ENCODE results near the gene ARID4B.

Gene ARID4B

GRCh38 chr1:235128456-235129328, 199.3 kb downstream of the ARID4B start, which contains the start of gene TOMM20:
Gene TOMM20 (minus strand): TSS chr1:235128837. CDS start chr1:235128715, 122 bp downstream.
- Mint-ChIP-seq H3K9me3 (no peaks in the 10 kb centered on the region), H3K27ac (peak within 1 kb of the TSS; percentile 99), H3K36me3 (peaks cover 27 to 40% of the 10 kb centered on the region in 2 donors), H3K4me3 (peak within 1 kb of the TSS; percentile 96), H3K4me1 (peaks cover 14 to 36% of the 10 kb centered on the region in 2 donors), H3K27me3 (no peaks in the 10 kb centered on the region)
- DNase-seq (peak; percentile 96), ATAC-seq (replicated peaks) (peak; percentile 94 to 97)

- Mint-ChIP-seq H3K36me3 (peaks cover 29 to 37% of the 10 kb centered on the region in 2 donors), H3K4me1 (peaks cover 17 to 43% of the 10 kb centered on the region in 2 donors), H3K27ac (peak overlapping the region; percentile 99), H3K4me3 (peak overlapping the region; percentile 96), H3K9me3 (no peaks in the 10 kb centered on the region), H3K27me3 (no peaks in the 10 kb centered on the region)
- peak; percentile 8 to 17 for ATAC-seq (replicated peaks)
- DNase-seq, result no peak
These were observed 200.1 kb downstream of the ARID4B start for GRCh38 chr1:235127732-235128455.

GRCh38 chr1:235127203-235127602, 200.8 kb downstream of the ARID4B start:
- DNase-seq (no peak), ATAC-seq (replicated peaks) (no peak)
- peaks cover 20 to 50% of the 10 kb centered on the region in 2 donors for H3K4me1 Mint-ChIP-seq
- no peaks in the 10 kb centered on the region for H3K27me3 Mint-ChIP-seq
- peaks cover 25 to 36% of the 10 kb centered on the region in 2 donors for H3K36me3 Mint-ChIP-seq
- peak overlapping the region; percentile 96 for H3K4me3 Mint-ChIP-seq
- H3K9me3 Mint-ChIP-seq, result no peaks in the 10 kb centered on the region
- no peak overlapping the region for H3K27ac Mint-ChIP-seq

GRCh38 chr1:235124665-235125064, 203.3 kb downstream of the ARID4B start:
- Mint-ChIP-seq H3K4me3 (no peak overlapping the region), H3K9me3 (no peaks in the 10 kb centered on the region), H3K27ac (no peak overlapping the region), H3K27me3 (no peaks in the 10 kb centered on the region), H3K36me3 (peaks cover 35 to 37% of the 10 kb centered on the region in 2 donors), H3K4me1 (peaks cover 20 to 50% of the 10 kb centered on the region in 2 donors)
- DNase-seq (no peak), ATAC-seq (replicated peaks) (no peak)

- no peaks in the 10 kb centered on the region for H3K9me3 Mint-ChIP-seq
- no peaks in the 10 kb centered on the region for H3K27me3 Mint-ChIP-seq
- ATAC-seq (replicated peaks), result no peak
- peaks cover 20 to 50% of the 10 kb centered on the region in 2 donors for H3K4me1 Mint-ChIP-seq
- peaks cover 35 to 38% of the 10 kb centered on the region in 2 donors for H3K36me3 Mint-ChIP-seq
- no peak overlapping the region for H3K27ac Mint-ChIP-seq
- H3K4me3 Mint-ChIP-seq, result no peak overlapping the region
- no peak for DNase-seq
These were observed 203.9 kb downstream of the ARID4B start for GRCh38 chr1:235124111-235124510.

- no peak for DNase-seq
- no peak overlapping the region for H3K4me3 Mint-ChIP-seq
- no peak overlapping the region for H3K27ac Mint-ChIP-seq
- H3K4me1 Mint-ChIP-seq, result peaks cover 15 to 43% of the 10 kb centered on the region in 2 donors
- H3K36me3 Mint-ChIP-seq, result peaks cover 29 to 35% of the 10 kb centered on the region in 2 donors
- H3K27me3 Mint-ChIP-seq, result no peaks in the 10 kb centered on the region
- no peak for ATAC-seq (replicated peaks)
- no peaks in the 10 kb centered on the region for H3K9me3 Mint-ChIP-seq
These were observed 205.6 kb downstream of the ARID4B start for GRCh38 chr1:235122348-235122747.

All from stimulated activated naive B cell treated with anti-CD40 and anti-IgM and Interleukin-4, amounts not matched to agents 10 μg/mL and 1 μg/mL and 100 μg/mL, for 72 hours (primary cell).